Esophagus muscularis mucosa (tissue), 4 donors: ENCODE results near the gene PDE1C. TPM values are rescaled to one million over a fixed set of nuclear protein-coding genes. Genes with fewer than 3 reads are reported as not detected.

Experiments
- DNase-seq: peaks from one replicate; pipeline ENCODE4 v3.0.0-alpha.2; 2017; ENCODE audit errors: extremely low spot score
- H3K27ac ChIP-seq, 4 donors: fragments of 200-600 bp; sonication (generic); replicated peaks in 1 of 4; 1 replicate in 3 of 4; 2 replicates in 1 of 4; pipeline ENCODE4 v1.5.1; 2016 to 2019; ENCODE audit warnings: mild to moderate bottlenecking in 1 of 4
- H3K27me3 ChIP-seq, 4 donors: fragments of 200-600 bp; sonication (generic); one replicate each; pipeline versions ENCODE4 v1.5.1 to v1.6.0; 2016 to 2019
- H3K36me3 ChIP-seq, 4 donors: fragments of 200-600 bp; sonication (generic); one replicate each; pipeline ENCODE4 v1.5.1; 2016 to 2019
- H3K4me1 ChIP-seq, 4 donors: fragments of 200-600 bp; sonication (generic); one replicate each; pipeline ENCODE4 v1.5.1; 2016 to 2019
- H3K4me3 ChIP-seq, 4 donors: fragments of 200-600 bp; sonication (generic); 1 replicate in 2 of 4; 2 replicates in 2 of 4; pipeline ENCODE4 v1.5.1; 2016 to 2019; ENCODE audit warnings: mild to moderate bottlenecking in 4 of 4, moderate library complexity in 1 of 4
- H3K9me3 ChIP-seq, 4 donors: fragments of 200-600 bp; sonication (generic); 1 replicate in 3 of 4; 2 replicates in 1 of 4; pipeline ENCODE4 v1.5.1; 2016 to 2019
- EP300 ChIP-seq: sonication (generic); formaldehyde crosslinking; IDR thresholded peaks from one replicate; pipeline ENCODE4 v1.6.1; 2017; ENCODE audit warnings: antibody characterized with exemption
- POLR2A ChIP-seq: fragments of 450-650 bp; IDR thresholded peaks from one replicate; pipeline ENCODE4 v1.6.1; 2017; ENCODE audit warnings: antibody characterized with exemption, moderate library complexity, mild to moderate bottlenecking, low read depth
- POLR2AphosphoS5 ChIP-seq, 2 donors: sonication (generic); formaldehyde crosslinking; IDR thresholded peaks; one replicate each; pipeline ENCODE4 v1.6.1; 2017; ENCODE audit warnings: antibody characterized with exemption in 2 of 2
- WGBS: methylation state at CpG from one replicate; pipeline ENCODE4 v1.1.5; 2018; 5-methylcytosine and 5-hydroxymethylcytosine counted together
- intact Hi-C: fragments of 100-400 bp; cut with DNase I; formaldehyde crosslinking; loops from one replicate; pipeline ENCODE4 v1.15.1; 2023
- total RNA-seq, 4 donors: library from RNA; depleted of rRNA; stranded (reverse); fragments of >200 nt; gene quantifications; one replicate each; pipeline versions ENCODE4 v1.1.0 to v1.2.1, GENCODE V29; 2016
- TF ChIP-seq, protein P1 (sequence below), 3 experiments: fragments of 200-600 bp in 2 of 3; fragments of 450-650 bp in 1 of 3; sonication (generic) in 2 of 3; IDR thresholded peaks; one replicate each; pipeline ENCODE4 v1.5.1; 2017 to 2019; ENCODE audit warnings: antibody characterized with exemption in 3 of 3, mild to moderate bottlenecking in 2 of 3, moderate library complexity in 1 of 3

Gene PDE1C
- total RNA-seq, 4 donors from 2014 or later = 13.3 to 25.5 (median 17.3) TPM

DNA sequence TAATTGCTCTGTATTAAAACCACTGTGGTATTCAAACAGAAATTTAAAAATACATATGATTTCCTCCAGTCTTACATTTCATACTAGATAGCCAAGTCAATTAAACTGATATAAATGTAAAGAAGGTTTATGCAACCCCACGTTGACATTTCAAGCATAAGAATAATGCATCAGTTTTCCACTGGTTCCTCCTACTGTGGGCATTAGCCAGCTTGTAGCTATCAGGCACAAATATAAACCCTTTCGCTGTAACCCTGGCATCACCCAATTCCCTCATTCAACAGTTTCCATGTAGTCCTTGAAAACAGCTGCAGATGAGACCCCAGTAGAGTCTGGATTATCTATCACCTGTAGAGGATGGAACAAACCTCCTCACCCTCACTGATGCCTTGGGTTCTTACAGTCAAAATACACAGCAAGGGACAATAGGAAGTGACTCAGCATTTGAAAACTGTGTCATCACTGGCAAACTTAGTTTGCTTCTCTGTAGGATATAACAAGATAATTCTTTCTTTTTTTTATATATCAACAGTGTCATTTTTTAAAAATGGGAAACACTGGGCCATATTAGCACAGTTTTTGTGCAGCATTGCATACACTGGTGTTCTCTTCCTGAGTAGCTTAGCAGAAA, 113.0 kb downstream of the PDE1C start:
- Histone ChIP-seq H3K36me3 (no peaks in the 10 kb centered on the region), H3K27me3 (no peaks in the 10 kb centered on the region), H3K4me1 (peaks cover 23 to 36% (median 27%) of the 10 kb centered on the region in 4 donors), H3K27ac (no peak overlapping the region), H3K4me3 (no peak overlapping the region), H3K9me3 (no peaks in the 10 kb centered on the region)
- intact Hi-C loops = no loop called here
- DNase-seq = no peak
- WGBS = 54% methylated on average over 2 of the region's 2 CpGs
- TF ChIP-seq POLR2A = no peak

DNA sequence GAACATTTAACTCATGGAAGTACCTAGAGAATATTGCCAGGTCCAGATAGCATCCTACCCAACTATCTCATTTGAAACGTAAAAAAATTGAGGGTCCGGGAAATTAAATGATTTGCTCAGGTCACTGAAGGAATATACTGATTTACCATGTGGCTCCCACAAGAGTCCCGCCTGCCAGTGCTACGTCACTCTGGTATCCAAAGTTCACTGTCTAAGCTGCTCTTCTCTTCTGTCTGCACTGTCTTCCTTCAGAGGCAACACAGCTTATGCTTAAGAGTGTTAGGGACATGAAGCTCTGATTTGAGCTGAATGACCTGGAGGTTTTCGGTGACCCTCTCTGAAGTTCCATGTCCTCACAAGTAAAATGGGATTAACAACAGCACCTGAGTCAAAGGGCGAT, 114.6 kb downstream of the PDE1C start:
- TF ChIP-seq EP300 = no peak
- TF ChIP-seq, protein P1, sequence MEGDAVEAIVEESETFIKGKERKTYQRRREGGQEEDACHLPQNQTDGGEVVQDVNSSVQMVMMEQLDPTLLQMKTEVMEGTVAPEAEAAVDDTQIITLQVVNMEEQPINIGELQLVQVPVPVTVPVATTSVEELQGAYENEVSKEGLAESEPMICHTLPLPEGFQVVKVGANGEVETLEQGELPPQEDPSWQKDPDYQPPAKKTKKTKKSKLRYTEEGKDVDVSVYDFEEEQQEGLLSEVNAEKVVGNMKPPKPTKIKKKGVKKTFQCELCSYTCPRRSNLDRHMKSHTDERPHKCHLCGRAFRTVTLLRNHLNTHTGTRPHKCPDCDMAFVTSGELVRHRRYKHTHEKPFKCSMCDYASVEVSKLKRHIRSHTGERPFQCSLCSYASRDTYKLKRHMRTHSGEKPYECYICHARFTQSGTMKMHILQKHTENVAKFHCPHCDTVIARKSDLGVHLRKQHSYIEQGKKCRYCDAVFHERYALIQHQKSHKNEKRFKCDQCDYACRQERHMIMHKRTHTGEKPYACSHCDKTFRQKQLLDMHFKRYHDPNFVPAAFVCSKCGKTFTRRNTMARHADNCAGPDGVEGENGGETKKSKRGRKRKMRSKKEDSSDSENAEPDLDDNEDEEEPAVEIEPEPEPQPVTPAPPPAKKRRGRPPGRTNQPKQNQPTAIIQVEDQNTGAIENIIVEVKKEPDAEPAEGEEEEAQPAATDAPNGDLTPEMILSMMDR (IDR thresholded peaks at IDR 0.05) = no peak
- no peak for TF ChIP-seq POLR2A
- TF ChIP-seq POLR2AphosphoS5 (IDR thresholded peaks at IDR 0.05) = no peak
- no peaks in the 10 kb centered on the region for H3K27me3 ChIP-seq
- DNase-seq = no peak
- no peaks in the 10 kb centered on the region for H3K9me3 ChIP-seq
- intact Hi-C loops = no loop called here
- H3K27ac ChIP-seq = no peak overlapping the region
- H3K4me3 ChIP-seq = no peak overlapping the region
- H3K4me1 ChIP-seq = peaks cover 23 to 33% (median 27%) of the 10 kb centered on the region in 4 donors
- no peaks in the 10 kb centered on the region for H3K36me3 ChIP-seq
- 88% methylated on average over 6 of the region's 6 CpGs for WGBS

DNA sequence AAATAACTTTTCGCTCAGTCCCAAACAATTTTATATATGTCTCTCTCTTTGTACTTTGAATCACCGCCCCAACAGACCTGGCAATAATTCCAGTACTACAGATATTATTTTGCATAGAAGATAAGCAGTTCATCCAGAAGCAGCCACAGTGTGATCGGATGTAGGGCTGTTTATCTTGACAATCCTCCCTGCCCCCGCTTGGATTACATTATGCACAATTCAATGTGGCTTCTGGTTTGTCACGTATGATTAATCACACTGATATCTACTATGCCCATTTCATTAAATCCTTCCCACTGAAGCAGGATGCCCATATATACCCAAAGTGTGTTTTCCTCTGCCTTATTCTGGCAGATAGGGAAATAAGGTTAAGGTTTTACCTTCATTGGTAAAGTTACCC, 115.2 kb downstream of the PDE1C start:
- Histone ChIP-seq H3K27ac (no peak overlapping the region), H3K27me3 (no peaks in the 10 kb centered on the region), H3K36me3 (no peaks in the 10 kb centered on the region), H3K4me1 (peaks cover 23 to 33% (median 27%) of the 10 kb centered on the region in 4 donors), H3K4me3 (no peak overlapping the region), H3K9me3 (no peaks in the 10 kb centered on the region)
- intact Hi-C loops = no loop called here
- 86% methylated on average over 5 of the region's 5 CpGs for WGBS
- no peak for TF ChIP-seq EP300
- no peak for TF ChIP-seq POLR2A
- no peak for TF ChIP-seq POLR2AphosphoS5 (IDR thresholded peaks at IDR 0.05)
- TF ChIP-seq, protein P1 (IDR thresholded peaks at IDR 0.05) = no peak
- no peak for DNase-seq

DNA sequence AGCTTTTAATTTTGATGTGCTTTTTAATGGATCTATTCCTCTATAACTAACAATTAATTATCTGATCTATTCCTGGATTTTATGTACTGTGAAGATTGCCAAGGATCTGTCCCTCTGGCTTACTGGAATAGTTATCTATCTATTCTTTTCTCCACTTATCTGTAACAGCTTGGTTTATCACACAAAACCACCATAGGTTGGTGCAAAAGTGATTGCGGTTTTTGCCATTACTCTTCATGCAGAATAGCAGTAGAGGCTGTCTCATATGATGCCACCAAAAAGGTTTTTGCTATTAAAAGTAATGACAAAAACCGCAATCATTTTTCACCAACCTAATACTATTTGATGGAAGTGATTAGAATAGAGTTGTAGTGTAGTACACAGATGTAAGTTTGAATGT, 115.7 kb downstream of the PDE1C start:
- WGBS = 91% methylated on average over 2 of the region's 2 CpGs
- Histone ChIP-seq H3K4me1 (peaks cover 23 to 33% (median 27%) of the 10 kb centered on the region in 4 donors), H3K27ac (no peak overlapping the region), H3K36me3 (no peaks in the 10 kb centered on the region), H3K9me3 (no peaks in the 10 kb centered on the region), H3K4me3 (no peak overlapping the region), H3K27me3 (no peaks in the 10 kb centered on the region)
- intact Hi-C loops = no loop called here
- TF ChIP-seq POLR2AphosphoS5 (IDR thresholded peaks at IDR 0.05) (no peak), EP300 (no peak), POLR2A (no peak)
- TF ChIP-seq, protein P1 (IDR thresholded peaks at IDR 0.05) = no peak
- DNase-seq = no peak

DNA sequence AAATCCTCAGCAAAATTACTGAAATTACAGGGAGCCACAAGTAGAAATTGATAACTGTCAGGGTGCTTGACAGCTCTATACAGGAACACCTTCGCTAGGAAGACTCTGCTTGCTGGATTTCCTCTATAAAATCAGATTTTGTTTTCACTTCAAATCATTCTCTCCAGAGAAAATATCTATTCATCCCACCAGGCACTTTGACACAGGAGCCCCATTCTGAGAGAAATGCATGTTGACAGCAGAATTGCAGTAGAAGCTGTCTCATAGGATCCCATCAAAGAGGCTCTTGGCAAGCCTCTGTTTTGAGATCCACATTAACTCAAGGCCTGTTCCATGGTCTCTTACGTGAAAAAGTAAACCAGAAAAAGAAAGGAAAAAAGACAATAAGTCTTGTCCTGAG, 116.8 kb downstream of the PDE1C start:
- intact Hi-C loops = no loop called here
- no peaks in the 10 kb centered on the region for H3K9me3 ChIP-seq
- H3K4me3 ChIP-seq = no peak overlapping the region
- no peaks in the 10 kb centered on the region for H3K27me3 ChIP-seq
- no peaks in the 10 kb centered on the region for H3K36me3 ChIP-seq
- WGBS = 82% methylated on average over 2 of the region's 2 CpGs
- no peak for TF ChIP-seq EP300
- TF ChIP-seq POLR2A = no peak
- TF ChIP-seq, protein P1 (IDR thresholded peaks at IDR 0.05) = no peak
- TF ChIP-seq POLR2AphosphoS5 (IDR thresholded peaks at IDR 0.05) = no peak
- H3K27ac ChIP-seq = no peak overlapping the region
- DNase-seq = no peak
- H3K4me1 ChIP-seq = peaks cover 23 to 35% (median 30%) of the 10 kb centered on the region in 4 donors
